ENCODE results near the gene ITGA7.

The ITGA7 gene

GRCh38 chr12:55733021-55733555 lies 25.4 kb upstream of the ITGA7 start:
- Histone ChIP-seq H3K9ac (ENCODE audit: low read depth in 1 of 2, low read length in 2 of 2) (no peak overlapping the region), H3K27ac (ENCODE audit: low read depth in 2 of 2, low read length in 2 of 2) (no peak overlapping the region), H3K27me3 (ENCODE audit: control insufficient read depth in 2 of 2, insufficient read depth in 2 of 2, low read length in 2 of 2) (no peaks in the 10 kb centered on the region), H3K4me1 (ENCODE audit: control insufficient read depth in 2 of 2, insufficient read depth in 2 of 2, low read length in 2 of 2) (peaks cover 20 to 24% of the 10 kb centered on the region in 2 donors), H3K9me3 (ENCODE audit: control insufficient read depth in 2 of 2, low read length in 2 of 2) (no peaks in the 10 kb centered on the region), H3K36me3 (ENCODE audit: control insufficient read depth in 2 of 2, insufficient read depth in 2 of 2, low read length in 2 of 2) (peaks cover 0 to 3% of the 10 kb centered on the region in 2 donors), H3K4me3 (ENCODE audit: low read length in 2 of 2) (no peak overlapping the region)

DNA sequence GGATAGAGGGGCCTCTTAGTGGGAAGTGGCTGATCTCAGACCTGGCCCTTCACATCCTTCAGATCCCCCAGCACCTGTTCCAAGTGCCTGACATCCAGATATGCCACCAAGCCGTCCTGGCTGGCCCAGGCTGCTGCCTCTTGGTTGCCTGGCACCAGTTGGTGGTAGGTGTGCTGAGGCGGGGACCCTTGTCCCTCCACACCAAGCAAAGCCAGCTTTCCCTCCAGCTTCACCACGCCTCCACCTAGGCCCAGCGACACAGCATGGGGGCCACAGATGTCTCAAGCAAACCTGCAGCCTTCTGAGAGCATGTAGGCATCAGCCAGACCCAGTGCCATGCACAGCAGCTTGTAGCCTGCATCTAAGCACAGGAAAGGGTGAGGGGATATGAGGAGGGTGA lies 24.6 kb upstream of the ITGA7 start:
- Histone ChIP-seq H3K4me3 (ENCODE audit: low read length in 2 of 2) (no peak overlapping the region), H3K9ac (ENCODE audit: low read depth in 1 of 2, low read length in 2 of 2) (no peak overlapping the region), H3K36me3 (ENCODE audit: control insufficient read depth in 2 of 2, insufficient read depth in 2 of 2, low read length in 2 of 2) (peaks cover 0 to 3% of the 10 kb centered on the region in 2 donors), H3K9me3 (ENCODE audit: control insufficient read depth in 2 of 2, low read length in 2 of 2) (no peaks in the 10 kb centered on the region), H3K27me3 (ENCODE audit: control insufficient read depth in 2 of 2, insufficient read depth in 2 of 2, low read length in 2 of 2) (no peaks in the 10 kb centered on the region), H3K4me1 (ENCODE audit: control insufficient read depth in 2 of 2, insufficient read depth in 2 of 2, low read length in 2 of 2) (peaks cover 23 to 24% of the 10 kb centered on the region in 2 donors), H3K27ac (ENCODE audit: low read depth in 2 of 2, low read length in 2 of 2) (no peak overlapping the region)

GRCh38 chr12:55729819-55730818 lies 22.4 kb upstream of the ITGA7 start:
- no peaks in the 10 kb centered on the region for H3K27me3 ChIP-seq (ENCODE audit: control insufficient read depth in 2 of 2, insufficient read depth in 2 of 2, low read length in 2 of 2)
- H3K4me1 ChIP-seq (ENCODE audit: control insufficient read depth in 2 of 2, insufficient read depth in 2 of 2, low read length in 2 of 2), result peaks cover 27 to 30% of the 10 kb centered on the region in 2 donors
- H3K9ac ChIP-seq (ENCODE audit: low read depth in 1 of 2, low read length in 2 of 2), result peak overlapping the region; percentile 90 to 96
- H3K36me3 ChIP-seq (ENCODE audit: control insufficient read depth in 2 of 2, insufficient read depth in 2 of 2, low read length in 2 of 2), result peaks cover 13 to 18% of the 10 kb centered on the region in 2 donors
- peak overlapping the region; percentile 88 to 93 for H3K4me3 ChIP-seq (ENCODE audit: low read length in 2 of 2)
- H3K9me3 ChIP-seq (ENCODE audit: control insufficient read depth in 2 of 2, low read length in 2 of 2), result no peaks in the 10 kb centered on the region
- H3K27ac ChIP-seq (ENCODE audit: low read depth in 2 of 2, low read length in 2 of 2), result peak overlapping the region; percentile 93 to 99

- H3K9ac ChIP-seq (ENCODE audit: low read depth in 1 of 2, low read length in 2 of 2), result peak within 1 kb of the TSS; percentile 90 to 96
- peaks cover 36 to 40% of the 10 kb centered on the region in 2 donors for H3K4me1 ChIP-seq (ENCODE audit: control insufficient read depth in 2 of 2, insufficient read depth in 2 of 2, low read length in 2 of 2)
- H3K27me3 ChIP-seq (ENCODE audit: control insufficient read depth in 2 of 2, insufficient read depth in 2 of 2, low read length in 2 of 2), result no peaks in the 10 kb centered on the region
- peak within 1 kb of the TSS; percentile 93 to 99 for H3K27ac ChIP-seq (ENCODE audit: low read depth in 2 of 2, low read length in 2 of 2)
- H3K36me3 ChIP-seq (ENCODE audit: control insufficient read depth in 2 of 2, insufficient read depth in 2 of 2, low read length in 2 of 2), result peaks cover 23 to 27% of the 10 kb centered on the region in 2 donors
- H3K4me3 ChIP-seq (ENCODE audit: low read length in 2 of 2), result peak within 1 kb of the TSS; percentile 88 to 93
- H3K9me3 ChIP-seq (ENCODE audit: control insufficient read depth in 2 of 2, low read length in 2 of 2), result no peaks in the 10 kb centered on the region
Observed at GRCh38 chr12:55728939-55729818, 21.5 kb upstream of the ITGA7 start, which contains the start of gene CD63. Gene CD63, minus strand, starts transcription at chr12:55729009. Its CDS starts 668 bp downstream, at chr12:55728341.

- Histone ChIP-seq H3K9me3 (ENCODE audit: control insufficient read depth in 2 of 2, low read length in 2 of 2) (no peaks in the 10 kb centered on the region), H3K4me1 (ENCODE audit: control insufficient read depth in 2 of 2, insufficient read depth in 2 of 2, low read length in 2 of 2) (peaks cover 43 to 48% of the 10 kb centered on the region in 2 donors), H3K9ac (ENCODE audit: low read depth in 1 of 2, low read length in 2 of 2) (peak overlapping the region; percentile 90 to 96), H3K36me3 (ENCODE audit: control insufficient read depth in 2 of 2, insufficient read depth in 2 of 2, low read length in 2 of 2) (peaks cover 26 to 34% of the 10 kb centered on the region in 2 donors), H3K27ac (ENCODE audit: low read depth in 2 of 2, low read length in 2 of 2) (peak overlapping the region; percentile 93 to 99), H3K4me3 (ENCODE audit: low read length in 2 of 2) (peak overlapping the region; percentile 88 to 93), H3K27me3 (ENCODE audit: control insufficient read depth in 2 of 2, insufficient read depth in 2 of 2, low read length in 2 of 2) (no peaks in the 10 kb centered on the region)
Observed at GRCh38 chr12:55728186-55728938, 20.7 kb upstream of the ITGA7 start.

GRCh38 chr12:55727643-55728185 lies 20.0 kb upstream of the ITGA7 start:
- Histone ChIP-seq H3K27ac (ENCODE audit: low read depth in 2 of 2, low read length in 2 of 2) (peak overlapping the region; percentile 93 to 99), H3K9ac (ENCODE audit: low read depth in 1 of 2, low read length in 2 of 2) (peak overlapping the region; percentile 90 to 96), H3K27me3 (ENCODE audit: control insufficient read depth in 2 of 2, insufficient read depth in 2 of 2, low read length in 2 of 2) (no peaks in the 10 kb centered on the region), H3K4me1 (ENCODE audit: control insufficient read depth in 2 of 2, insufficient read depth in 2 of 2, low read length in 2 of 2) (peaks cover 43 to 52% of the 10 kb centered on the region in 2 donors), H3K9me3 (ENCODE audit: control insufficient read depth in 2 of 2, low read length in 2 of 2) (no peaks in the 10 kb centered on the region), H3K4me3 (ENCODE audit: low read length in 2 of 2) (peak overlapping the region; percentile 88 to 93), H3K36me3 (ENCODE audit: control insufficient read depth in 2 of 2, insufficient read depth in 2 of 2, low read length in 2 of 2) (peaks cover 29 to 37% of the 10 kb centered on the region in 2 donors)

- Histone ChIP-seq H3K27ac (ENCODE audit: low read depth in 2 of 2, low read length in 2 of 2) (peak overlapping the region; percentile 93 to 99), H3K27me3 (ENCODE audit: control insufficient read depth in 2 of 2, insufficient read depth in 2 of 2, low read length in 2 of 2) (no peaks in the 10 kb centered on the region), H3K9me3 (ENCODE audit: control insufficient read depth in 2 of 2, low read length in 2 of 2) (no peaks in the 10 kb centered on the region), H3K4me3 (ENCODE audit: low read length in 2 of 2) (peak overlapping the region; percentile 88 to 93), H3K36me3 (ENCODE audit: control insufficient read depth in 2 of 2, insufficient read depth in 2 of 2, low read length in 2 of 2) (peaks cover 29 to 34% of the 10 kb centered on the region in 2 donors), H3K9ac (ENCODE audit: low read depth in 1 of 2, low read length in 2 of 2) (peak overlapping the region; percentile 90 to 96), H3K4me1 (ENCODE audit: control insufficient read depth in 2 of 2, insufficient read depth in 2 of 2, low read length in 2 of 2) (peaks cover 43 to 54% of the 10 kb centered on the region in 2 donors)
Observed at GRCh38 chr12:55726971-55727370, 19.3 kb upstream of the ITGA7 start.

- Histone ChIP-seq H3K4me3 (ENCODE audit: low read length in 2 of 2) (no peak overlapping the region), H3K9me3 (ENCODE audit: control insufficient read depth in 2 of 2, low read length in 2 of 2) (no peaks in the 10 kb centered on the region), H3K27ac (ENCODE audit: low read depth in 2 of 2, low read length in 2 of 2) (no peak overlapping the region), H3K4me1 (ENCODE audit: control insufficient read depth in 2 of 2, insufficient read depth in 2 of 2, low read length in 2 of 2) (peaks cover 52 to 66% of the 10 kb centered on the region in 2 donors), H3K9ac (ENCODE audit: low read depth in 1 of 2, low read length in 2 of 2) (no peak overlapping the region), H3K36me3 (ENCODE audit: control insufficient read depth in 2 of 2, insufficient read depth in 2 of 2, low read length in 2 of 2) (peaks cover 29 to 34% of the 10 kb centered on the region in 2 donors), H3K27me3 (ENCODE audit: control insufficient read depth in 2 of 2, insufficient read depth in 2 of 2, low read length in 2 of 2) (no peaks in the 10 kb centered on the region)
Observed at GRCh38 chr12:55725556-55725955, 17.9 kb upstream of the ITGA7 start.

- Histone ChIP-seq H3K9ac (ENCODE audit: low read depth in 1 of 2, low read length in 2 of 2) (no peak overlapping the region), H3K36me3 (ENCODE audit: control insufficient read depth in 2 of 2, insufficient read depth in 2 of 2, low read length in 2 of 2) (peaks cover 29 to 36% of the 10 kb centered on the region in 2 donors), H3K27me3 (ENCODE audit: control insufficient read depth in 2 of 2, insufficient read depth in 2 of 2, low read length in 2 of 2) (no peaks in the 10 kb centered on the region), H3K9me3 (ENCODE audit: control insufficient read depth in 2 of 2, low read length in 2 of 2) (no peaks in the 10 kb centered on the region), H3K4me1 (ENCODE audit: control insufficient read depth in 2 of 2, insufficient read depth in 2 of 2, low read length in 2 of 2) (peaks cover 52 to 64% of the 10 kb centered on the region in 2 donors), H3K27ac (ENCODE audit: low read depth in 2 of 2, low read length in 2 of 2) (peak overlapping the region in 1 of 2 donors; percentile 32), H3K4me3 (ENCODE audit: low read length in 2 of 2) (no peak overlapping the region)
Observed at GRCh38 chr12:55724940-55725309, 17.2 kb upstream of the ITGA7 start.

Data from mucosa of rectum (tissue), 2 donors.